ENCODE measurements around the gene ARSJ.

The ARSJ gene

GRCh38 chr4:113974467-113974866 is 5.0 kb downstream of the ARSJ start:
- DNase-seq (ENCODE audit: extremely low spot score): no peak
- no peak for TF ChIP-seq ELF4 (IDR thresholded peaks at IDR 0.05)
- TF ChIP-seq FOXM1 (IDR thresholded peaks at IDR 0.05; ENCODE audit: borderline replicate concordance): no peak
- ChIA-PET CTCF (no interaction called here), POLR2A (no interaction called here)

GRCh38 chr4:113973345-113973744 is 6.1 kb downstream of the ARSJ start:
- POLR2A ChIA-PET: no interaction called here
- CTCF ChIA-PET: no interaction called here
- DNase-seq (ENCODE audit: extremely low spot score): no peak
- TF ChIP-seq PKNOX1 (IDR thresholded peaks at IDR 0.05) (peak; percentile 67), FOXK2 (IDR thresholded peaks at IDR 0.05) (no peak), ARNT (IDR thresholded peaks at IDR 0.05) (no peak), FOXA1 (IDR thresholded peaks at IDR 0.05) (no peak), SUZ12 (IDR thresholded peaks at IDR 0.05) (no peak), LEF1 (IDR thresholded peaks at IDR 0.05; ENCODE audit: borderline replicate concordance) (no peak), TARDBP (IDR thresholded peaks at IDR 0.05) (no peak), ELF4 (IDR thresholded peaks at IDR 0.05) (no peak)

- TF ChIP-seq L3MBTL2 (conservative IDR thresholded peaks at IDR 0.05) (no peak), PKNOX1 (IDR thresholded peaks at IDR 0.05) (no peak), BHLHE40 (IDR thresholded peaks at IDR 0.05; ENCODE audit: borderline replicate concordance) (no peak)
- ChIA-PET CTCF (no interaction called here), POLR2A (no interaction called here)
- no peak for DNase-seq (ENCODE audit: extremely low spot score)
Observed at GRCh38 chr4:113972781-113973180, 6.7 kb downstream of the ARSJ start.

GRCh38 chr4:113971706-113972360 is 7.6 kb downstream of the ARSJ start:
- no peak for TF ChIP-seq FOXK2 (IDR thresholded peaks at IDR 0.05)
- no peak for TF ChIP-seq CTBP1 (IDR thresholded peaks at IDR 0.05; ENCODE audit: borderline replicate concordance)
- no peak for TF ChIP-seq BHLHE40 (IDR thresholded peaks at IDR 0.05; ENCODE audit: borderline replicate concordance)
- TF ChIP-seq NFRKB (IDR thresholded peaks at IDR 0.05): no peak
- no peak for TF ChIP-seq ZNF384 (IDR thresholded peaks at IDR 0.05)
- no peak for TF ChIP-seq L3MBTL2 (conservative IDR thresholded peaks at IDR 0.05)
- no peak for TF ChIP-seq TARDBP (IDR thresholded peaks at IDR 0.05)
- no peak for TF ChIP-seq FOXM1 (IDR thresholded peaks at IDR 0.05; ENCODE audit: borderline replicate concordance)
- no peak for TF ChIP-seq ARNT (IDR thresholded peaks at IDR 0.05)
- DNase-seq (ENCODE audit: extremely low spot score): no peak
- ChIA-PET POLR2A (no interaction called here), CTCF (interaction anchor here (1.1 kb wide), 1 partner anchor 19 kb away, joined by 4 read pairs; no protein-coding TSS in a partner anchor)

GRCh38 chr4:113969709-113970334 is 9.6 kb downstream of the ARSJ start:
- DNase-seq (ENCODE audit: extremely low spot score): no peak
- CTCF ChIA-PET: no interaction called here
- TF ChIP-seq CTBP1 (IDR thresholded peaks at IDR 0.05; ENCODE audit: borderline replicate concordance): no peak
- TF ChIP-seq L3MBTL2 (conservative IDR thresholded peaks at IDR 0.05): no peak
- no peak for TF ChIP-seq ELF4 (IDR thresholded peaks at IDR 0.05)
- TF ChIP-seq BHLHE40 (IDR thresholded peaks at IDR 0.05; ENCODE audit: borderline replicate concordance): no peak
- no peak for TF ChIP-seq FOXM1 (IDR thresholded peaks at IDR 0.05; ENCODE audit: borderline replicate concordance)
- TF ChIP-seq FOXA1 (IDR thresholded peaks at IDR 0.05): no peak
- no peak for TF ChIP-seq HDGF (IDR thresholded peaks at IDR 0.05; ENCODE audit: borderline replicate concordance)
- TF ChIP-seq SUZ12 (IDR thresholded peaks at IDR 0.05): no peak
- TF ChIP-seq PKNOX1 (IDR thresholded peaks at IDR 0.05): no peak
- no peak for TF ChIP-seq TARDBP (IDR thresholded peaks at IDR 0.05)
- no peak for TF ChIP-seq NFRKB (IDR thresholded peaks at IDR 0.05)
- TF ChIP-seq ARNT (IDR thresholded peaks at IDR 0.05): no peak
- no peak for TF ChIP-seq SP1 (IDR thresholded peaks at IDR 0.05)
- no peak for TF ChIP-seq FOXK2 (IDR thresholded peaks at IDR 0.05)
- TF ChIP-seq LEF1 (IDR thresholded peaks at IDR 0.05; ENCODE audit: borderline replicate concordance): no peak
- no peak for TF ChIP-seq ZNF384 (IDR thresholded peaks at IDR 0.05)
- POLR2A ChIA-PET: no interaction called here

- POLR2A ChIA-PET: no interaction called here
- DNase-seq (ENCODE audit: extremely low spot score): no peak
- CTCF ChIA-PET: no interaction called here
Observed at GRCh38 chr4:113968473-113968872, 11.0 kb downstream of the ARSJ start.

GRCh38 chr4:113967687-113968086 is 11.8 kb downstream of the ARSJ start:
- CTCF ChIA-PET: no interaction called here
- POLR2A ChIA-PET: no interaction called here
- TF ChIP-seq ARNT (IDR thresholded peaks at IDR 0.05): no peak
- TF ChIP-seq SP1 (IDR thresholded peaks at IDR 0.05): no peak
- no peak for TF ChIP-seq PKNOX1 (IDR thresholded peaks at IDR 0.05)
- TF ChIP-seq FOXM1 (IDR thresholded peaks at IDR 0.05; ENCODE audit: borderline replicate concordance): no peak
- TF ChIP-seq SUZ12 (IDR thresholded peaks at IDR 0.05): no peak
- TF ChIP-seq BHLHE40 (IDR thresholded peaks at IDR 0.05; ENCODE audit: borderline replicate concordance): no peak
- TF ChIP-seq FOXA1 (IDR thresholded peaks at IDR 0.05): no peak
- no peak for TF ChIP-seq ELF4 (IDR thresholded peaks at IDR 0.05)
- TF ChIP-seq LEF1 (IDR thresholded peaks at IDR 0.05; ENCODE audit: borderline replicate concordance): no peak
- no peak for TF ChIP-seq NFRKB (IDR thresholded peaks at IDR 0.05)
- TF ChIP-seq L3MBTL2 (conservative IDR thresholded peaks at IDR 0.05): no peak
- DNase-seq (ENCODE audit: extremely low spot score): no peak

More at GRCh38 chr4:113968473-113968872, 11.0 kb downstream of the ARSJ start:
- TF ChIP-seq SUZ12 (IDR thresholded peaks at IDR 0.05): no peak
